K562 (cell line): ENCODE data around the gene ERN1. TPM values are rescaled to one million over a fixed set of nuclear protein-coding genes. Genes with fewer than 3 reads are reported as not detected.

ENCODE experiments used
- ATAC-seq: fragments of 200-7000 bp; cut with Tn5 transposase; 3 replicates; pipeline ENCODE4 v1.9.1; 2020; ENCODE audit warnings: moderate library complexity
- BruUV-seq: library from RNA; stranded (reverse); fragments of 400-500 nt; replicated peaks from 2 replicates; lab custom pipeline; 2021; lab: Mats Ljungman, UMichigan
- CTCF ChIA-PET: fragments of 300-600 bp; formaldehyde crosslinking; extraction: SDS; loops from one replicate; lab custom pipeline; 2021; ENCODE audit warnings: low intra/inter-chr PET ratio; lab: Yijun Ruan, JAX
- POLR2A ChIA-PET: fragments of 300-600, 350-650 bp; sonication (Branson Sonifier 250); formaldehyde crosslinking; extraction: SDS; loops from one replicate; lab custom pipeline; 2021; ENCODE audit warnings: antibody characterized with exemption, inconsistent platforms; lab: Yijun Ruan, JAX
- DNase-seq, 4 experiments: peaks; one replicate each; pipeline versions ENCODE4 v3.0.0 to v3.0.0-alpha.2; 2011 to 2018; ENCODE audit warnings: low spot score in 3 of 4, mixed read lengths in 3 of 4; ENCODE audit errors: extremely low read depth in 1 of 4
- FAIRE-seq: peaks from 2 replicates; lab custom pipeline; 2011; peaks lifted over from hg19 to GRCh38; lab: Jason Lieb, UNC
- H2AFZ ChIP-seq: 2 replicates; pipeline ENCODE4 v1.6.0; 2011; ENCODE audit warnings: low read depth, low read length, control low read depth, inconsistent platforms
- H3K27ac ChIP-seq: fragments of 200-600 bp; 3 replicates; pipeline ENCODE4 v1.8.0; 2011; ENCODE audit warnings: low read depth, mild to moderate bottlenecking, control low read depth, inconsistent platforms, low read length, moderate library complexity, mixed read lengths; ENCODE audit errors: extremely low read depth
- H3K27me3 ChIP-seq, 2 experiments: fragments of 300-600 bp in 1 of 2; 2 replicates in 1 of 2; 3 replicates in 1 of 2; pipeline versions ENCODE4 v1.6.0 to v1.8.0; 2011; ENCODE audit warnings: inconsistent platforms in 2 of 2, low read length in 2 of 2, mild to moderate bottlenecking in 1 of 2, mixed read lengths in 1 of 2, moderate library complexity in 1 of 2; ENCODE audit not compliant: control insufficient read depth in 2 of 2, insufficient read depth in 2 of 2
- H3K36me3 ChIP-seq: fragments of 300-600 bp; 3 replicates; pipeline ENCODE4 v1.8.0; 2011; ENCODE audit warnings: mild to moderate bottlenecking, low read length, inconsistent platforms; ENCODE audit not compliant: control insufficient read depth, insufficient read depth
- H3K4me1 ChIP-seq, 2 experiments: fragments of 200-600 bp in 1 of 2; replicated peaks in 1 of 2; 2 replicates in 1 of 2; 3 replicates in 1 of 2; pipeline versions ENCODE4 v1.5.1 to v1.8.0; 2011; ENCODE audit warnings: inconsistent platforms in 2 of 2, low read length in 2 of 2, mild to moderate bottlenecking in 1 of 2, mixed read lengths in 1 of 2, moderate library complexity in 1 of 2; ENCODE audit not compliant: control insufficient read depth in 2 of 2, insufficient read depth in 2 of 2
- H3K4me2 ChIP-seq: 2 replicates; pipeline ENCODE4 v1.6.1; 2011; ENCODE audit warnings: low read length, control low read depth, inconsistent platforms, mixed read lengths; ENCODE audit not compliant: insufficient read depth
- H3K4me3 ChIP-seq: fragments of 200-600 bp; sonication (generic), shearing (Covaris generic); 2 replicates; pipeline ENCODE4 v1.5.1; 2016; ENCODE audit warnings: control low read depth, inconsistent platforms
- H3K79me2 ChIP-seq: fragments of 200-600 bp; 3 replicates; pipeline ENCODE4 v1.8.0; 2011; ENCODE audit warnings: low read length, inconsistent platforms; ENCODE audit not compliant: control insufficient read depth, insufficient read depth
- H3K9ac ChIP-seq, 2 experiments: 2 replicates each; pipeline versions ENCODE4 v1.6.0 to v1.6.1; 2011; ENCODE audit warnings: low read depth in 2 of 2, low read length in 2 of 2, control low read depth in 1 of 2, inconsistent platforms in 1 of 2, mild to moderate bottlenecking in 1 of 2, mixed read lengths in 1 of 2; ENCODE audit not compliant: insufficient read depth in 1 of 2
- H3K9me1 ChIP-seq: one replicate; pipeline ENCODE4 v1.6.0; 2011; ENCODE audit warnings: inconsistent platforms, mild to moderate bottlenecking, low read length, moderate library complexity; ENCODE audit not compliant: control insufficient read depth, insufficient read depth
- H3K9me3 ChIP-seq: replicated peaks from 2 replicates; pipeline ENCODE4 v1.5.1; 2011; ENCODE audit warnings: low read depth, low read length, inconsistent platforms; ENCODE audit not compliant: control insufficient read depth, insufficient read depth
- H4K20me1 ChIP-seq: replicated peaks from 2 replicates; pipeline ENCODE4 v1.6.1; 2011; ENCODE audit warnings: low read length, inconsistent platforms, mixed read lengths; ENCODE audit not compliant: control insufficient read depth, insufficient read depth
- FOS ChIP-seq: IDR thresholded peaks from 3 replicates; pipeline ENCODE4 v1.6.1; 2011; ENCODE audit not compliant: insufficient read length; ENCODE audit errors: extremely low read depth
- KDM1A ChIP-seq, 2 experiments: fragments of 450-650 bp; IDR thresholded peaks; 2 replicates each; pipeline ENCODE4 v1.6.1; 2016; ENCODE audit warnings: mild to moderate bottlenecking in 2 of 2
- MCM7 ChIP-seq, 2 experiments: fragments of 450-650 bp; IDR thresholded peaks; 2 replicates each; pipeline ENCODE4 v1.6.1; 2016 to 2018
- NCOR1 ChIP-seq: fragments of 450-650 bp; IDR thresholded peaks from 2 replicates; pipeline ENCODE4 v1.6.1; 2016; ENCODE audit warnings: mild to moderate bottlenecking, moderate library complexity
- PHF20 ChIP-seq: fragments of 450-650 bp; IDR thresholded peaks from 2 replicates; pipeline ENCODE4 v1.6.1; 2018; ENCODE audit not compliant: partially characterized antibody
- POLR2G ChIP-seq: fragments of 200-400 bp; formaldehyde crosslinking; IDR thresholded peaks from 2 replicates; pipeline ENCODE4 v1.6.1; 2017; ENCODE audit warnings: low read depth, mild to moderate bottlenecking, antibody characterized with exemption, low read length, moderate library complexity
- RB1 ChIP-seq: fragments of 450-650 bp; IDR thresholded peaks from 2 replicates; pipeline ENCODE4 v1.6.1; 2017; ENCODE audit warnings: low read depth, mild to moderate bottlenecking
- RBFOX2 ChIP-seq: fragments of 200-400 bp; formaldehyde crosslinking; IDR thresholded peaks from 2 replicates; pipeline ENCODE4 v1.6.1; 2017; ENCODE audit warnings: low read depth, mild to moderate bottlenecking, low read length, moderate library complexity
- SOX6 ChIP-seq: fragments of 450-650 bp; IDR thresholded peaks from 2 replicates; pipeline ENCODE4 v1.6.1; 2014; ENCODE audit warnings: mild to moderate bottlenecking
- TAF9B ChIP-seq: fragments of 450-650 bp; IDR thresholded peaks from 2 replicates; pipeline ENCODE4 v1.6.1; 2018; ENCODE audit warnings: mild to moderate bottlenecking; ENCODE audit not compliant: partially characterized antibody
- TAL1 ChIP-seq: fragments of 450-650 bp; IDR thresholded peaks from 2 replicates; pipeline ENCODE4 v1.6.1; 2016; ENCODE audit warnings: mild to moderate bottlenecking
- TARDBP ChIP-seq: fragments of 450-650 bp; IDR thresholded peaks from 2 replicates; pipeline ENCODE4 v1.6.1; 2016
- TFAM ChIP-seq: fragments of 250-450 bp; sonication (Bioruptor Pico); conservative IDR thresholded peaks from 2 replicates; pipeline ENCODE4 v1.5.0; 2021; ENCODE audit warnings: mild to moderate bottlenecking, moderate library complexity
- ZNF282 ChIP-seq: sonication (generic); formaldehyde crosslinking; IDR thresholded peaks from 2 replicates; pipeline ENCODE4 v1.8.1; 2023; ENCODE audit warnings: missing genetic modification reagents
- ZNF507 ChIP-seq: conservative IDR thresholded peaks from 2 replicates; pipeline ENCODE4 v1.6.1; 2017; ENCODE audit warnings: missing genetic modification characterization, missing compliant biosample characterization
- WGBS: fragments of 100-300 bp; shearing (Covaris generic); methylation state at CpG from one replicate; pipeline ENCODE4 v1.1.6; 2016; ENCODE audit warnings: low coverage, mixed read lengths; ENCODE audit not compliant: insufficient coverage; ENCODE audit errors: missing lambda C conversion rate; 5-methylcytosine and 5-hydroxymethylcytosine counted together
- in situ Hi-C: fragments of 300-500 bp; cut with MboI; formaldehyde crosslinking; loops from 4 replicates; pipeline ENCODE4 v1.15.0; 2018; ENCODE audit warnings: inconsistent platforms, mixed read lengths
- intact Hi-C: fragments of 100-400 bp; cut with micrococcal nuclease; formaldehyde crosslinking; loops from 2 replicates; pipeline ENCODE4 v1.14.2; 2022
- polyA plus RNA-seq, 8 experiments: library from polyadenylated mRNA; depleted of rRNA in 4 of 8; stranded (reverse) in 5 of 8; unstranded in 3 of 8; fragments of >200 nt; fragmentation: Nextera tagmentation in 2 of 8; fragmentation: Illumina TruSeq in 1 of 8; extraction: Ambion mirVana in 2 of 8; extraction: Trizol in 1 of 8; gene quantifications; 2 replicates each; pipeline versions ENCODE4 v1.2.1 to v1.2.3, GENCODE V29; 2011 to 2014; ENCODE audit warnings: inconsistent platforms in 1 of 8, missing spikeins in 1 of 8
- total RNA-seq, 7 experiments: library from RNA; depleted of rRNA in 6 of 7; stranded (reverse); fragments of >200 nt in 6 of 7; fragmentation: Illumina TruSeq in 2 of 7; extraction: Trizol in 2 of 7; gene quantifications; 2 replicates each; pipeline versions ENCODE4 v1.2.1 to v1.2.3, GENCODE V29; 2011 to 2021; ENCODE audit warnings: low replicate concordance in 1 of 7
- TF ChIP-seq, protein P1 (sequence below): fragments of 250-450 bp; sonication (Bioruptor Pico); IDR thresholded peaks from 2 replicates; pipeline ENCODE4 v1.8.0; 2022; ENCODE audit warnings: inconsistent platforms, mild to moderate bottlenecking, moderate library complexity, borderline replicate concordance
- TF ChIP-seq, protein P2 (sequence below), 2 experiments: fragments of 450-650 bp in 1 of 2; sonication (generic) in 1 of 2; formaldehyde crosslinking; conservative IDR thresholded peaks; 2 replicates each; pipeline versions ENCODE4 v1.4.0 to v1.8.1; 2020 to 2022; ENCODE audit warnings: mild to moderate bottlenecking in 1 of 2, missing genetic modification reagents in 1 of 2

The ERN1 gene
- total and polyA plus RNA-seq, 9 of the 15 experiments (the other 6 are each of a cell fraction or from before 2014, with no cell fraction given) = 2.1 to 22.5 (median 7.3) TPM

DNA sequence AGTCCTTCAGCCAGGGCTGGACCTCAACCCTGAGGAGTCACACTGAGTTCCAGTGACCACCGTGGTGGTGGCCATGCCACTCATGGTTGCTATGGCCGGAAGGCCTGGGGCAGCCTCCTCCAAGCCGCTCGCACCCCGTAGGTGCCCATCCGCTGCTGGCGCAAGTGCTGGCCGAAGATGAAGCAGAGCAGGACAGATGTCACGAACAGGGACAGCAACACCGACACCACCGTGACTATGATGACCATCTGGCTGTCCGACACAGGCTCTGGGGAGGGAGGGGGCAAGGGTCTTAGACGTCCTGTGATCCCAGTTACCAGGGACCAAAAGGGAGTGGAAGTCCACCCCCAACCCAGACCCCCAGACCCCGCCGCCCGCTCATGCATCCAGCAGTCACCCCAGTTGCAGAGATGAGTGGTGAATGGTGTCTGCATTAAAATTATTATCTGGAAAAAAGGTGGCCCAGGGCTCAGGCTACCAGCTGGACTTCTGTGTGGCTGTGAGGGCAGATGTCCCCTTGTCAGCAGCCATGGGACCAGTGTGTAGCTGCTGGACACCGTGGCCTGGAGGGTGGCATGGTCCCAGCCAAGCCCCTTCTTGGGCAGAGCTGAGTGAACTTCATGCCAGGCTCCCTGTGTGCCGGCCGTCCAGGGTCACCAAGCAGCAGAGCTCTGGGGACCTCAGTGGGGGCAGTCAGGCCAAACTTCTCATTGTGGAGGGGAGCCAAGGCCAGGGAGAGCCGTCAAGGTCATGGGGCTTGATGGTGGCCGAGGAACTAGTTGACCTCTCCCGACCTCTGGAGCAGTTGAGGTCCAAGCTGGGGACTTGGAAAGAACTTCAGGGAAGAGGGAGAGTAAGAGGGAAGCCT lies 127.1 kb downstream of the ERN1 start:
- peak in 2 of 4 experiments; percentile 6 to 11 for DNase-seq
- POLR2A ChIA-PET = interaction anchor here (0.8 to 1.4 kb wide), 3 partner anchors 14 to 127 kb away, joined by 3 to 4 read pairs (median 4); partner anchors contain the start of gene ERN1
- FAIRE-seq = no peak
- Histone ChIP-seq H3K79me2 (peaks cover 22% of the 10 kb centered on the region), H3K4me2 (no peak overlapping the region), H4K20me1 (no peaks in the 10 kb centered on the region)
- TF ChIP-seq, protein P1, sequence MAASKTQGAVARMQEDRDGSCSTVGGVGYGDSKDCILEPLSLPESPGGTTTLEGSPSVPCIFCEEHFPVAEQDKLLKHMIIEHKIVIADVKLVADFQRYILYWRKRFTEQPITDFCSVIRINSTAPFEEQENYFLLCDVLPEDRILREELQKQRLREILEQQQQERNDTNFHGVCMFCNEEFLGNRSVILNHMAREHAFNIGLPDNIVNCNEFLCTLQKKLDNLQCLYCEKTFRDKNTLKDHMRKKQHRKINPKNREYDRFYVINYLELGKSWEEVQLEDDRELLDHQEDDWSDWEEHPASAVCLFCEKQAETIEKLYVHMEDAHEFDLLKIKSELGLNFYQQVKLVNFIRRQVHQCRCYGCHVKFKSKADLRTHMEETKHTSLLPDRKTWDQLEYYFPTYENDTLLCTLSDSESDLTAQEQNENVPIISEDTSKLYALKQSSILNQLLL = no peak
- TF ChIP-seq FOS = no peak
- TF ChIP-seq, protein P2, sequence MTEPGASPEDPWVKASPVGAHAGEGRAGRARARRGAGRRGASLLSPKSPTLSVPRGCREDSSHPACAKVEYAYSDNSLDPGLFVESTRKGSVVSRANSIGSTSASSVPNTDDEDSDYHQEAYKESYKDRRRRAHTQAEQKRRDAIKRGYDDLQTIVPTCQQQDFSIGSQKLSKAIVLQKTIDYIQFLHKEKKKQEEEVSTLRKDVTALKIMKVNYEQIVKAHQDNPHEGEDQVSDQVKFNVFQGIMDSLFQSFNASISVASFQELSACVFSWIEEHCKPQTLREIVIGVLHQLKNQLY (CRISPR knock-in tag; conservative IDR thresholded peaks at IDR 0.05) = no peak
- TF ChIP-seq ZNF507 (tag) = no peak
- no peak for TF ChIP-seq TAL1
- TF ChIP-seq POLR2G = peak; percentile 27; the same call in 1 of the 2 replicates
- TF ChIP-seq TFAM (CRISPR knock-in tag) = no peak
- TF ChIP-seq RBFOX2 = peak; percentile 31
- TF ChIP-seq SOX6 = no peak
- TF ChIP-seq NCOR1 = no peak
- TF ChIP-seq RB1 = no peak
- TF ChIP-seq KDM1A (IDR thresholded peaks at IDR 0.05) = no peak
- no peak for TF ChIP-seq PHF20
- no peak for TF ChIP-seq ZNF282 (CRISPR knock-in tag)
- TF ChIP-seq TAF9B = no peak
- TF ChIP-seq MCM7 (IDR thresholded peaks at IDR 0.05) = no peak
- no peak for TF ChIP-seq TARDBP
- TF ChIP-seq, all 486 proteins: peak for 2
- peaks cover 31% of the 10 kb centered on the region for H3K36me3 ChIP-seq
- H3K27me3 ChIP-seq = no peaks in the 10 kb centered on the region
- no peaks in the 10 kb centered on the region for H3K9me1 ChIP-seq
- WGBS = 93% methylated on average over 20 of the region's 22 CpGs
- H3K9ac ChIP-seq = peak overlapping the region in 1 of 2 experiments; percentile 26; a peak in 1 of 4 replicates
- CTCF ChIA-PET = no interaction called here
- in situ Hi-C loops (no loop called here), intact Hi-C loops (no loop called here)
- no peak overlapping the region for H2AFZ ChIP-seq
- no peak for ATAC-seq
- no TSS peak for BruUV-seq
- no peak overlapping the region for H3K27ac ChIP-seq
- H3K4me3 ChIP-seq = no peak overlapping the region
- H3K9me3 ChIP-seq = no peaks in the 10 kb centered on the region
- H3K4me1 ChIP-seq = peaks cover 18 to 76% of the 10 kb centered on the region in 2 experiments
